Measurements from ENCODE around the gene SPACA1.

SPACA1 gene

DNA sequence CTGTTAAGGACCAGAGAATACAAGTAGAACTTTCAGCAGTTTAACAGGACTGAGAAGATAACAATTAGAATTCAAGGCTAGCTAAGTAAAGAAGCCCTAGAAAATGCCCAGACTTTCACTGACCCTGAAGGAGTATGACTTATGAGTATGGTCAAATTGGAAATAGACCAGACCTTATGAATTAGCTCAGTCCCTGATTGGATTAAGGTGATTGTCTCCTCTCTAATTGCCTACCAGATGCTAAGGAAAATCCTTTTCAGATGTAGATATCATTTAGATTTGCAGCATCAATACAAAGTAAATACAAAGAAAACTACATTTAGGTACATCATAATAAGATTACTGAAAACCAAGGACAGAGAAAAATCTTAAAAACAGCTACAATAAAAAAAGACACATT, 59.6 kb downstream of the SPACA1 start:
- DNase-seq: no peak

DNA sequence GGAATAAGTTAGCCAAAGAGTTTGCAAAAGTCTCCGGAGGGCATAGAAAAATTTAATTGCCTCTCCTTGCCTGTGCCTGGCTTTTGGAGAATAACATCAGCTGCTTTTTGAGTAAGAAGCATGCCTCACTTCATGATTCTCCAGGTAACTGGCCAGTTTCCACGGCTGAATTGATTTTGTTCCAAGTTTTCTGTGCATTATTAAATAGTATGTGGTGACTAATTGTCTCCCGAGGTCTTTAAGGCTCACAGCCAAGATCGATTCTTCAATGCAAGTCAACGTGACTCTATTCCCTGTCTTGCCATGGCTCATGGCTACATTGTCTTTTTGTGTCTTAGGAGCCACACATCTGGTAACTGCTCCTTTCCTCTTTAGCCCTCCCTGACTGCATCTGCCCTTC, 64.3 kb downstream of the SPACA1 start:
- no peak for DNase-seq

DNA sequence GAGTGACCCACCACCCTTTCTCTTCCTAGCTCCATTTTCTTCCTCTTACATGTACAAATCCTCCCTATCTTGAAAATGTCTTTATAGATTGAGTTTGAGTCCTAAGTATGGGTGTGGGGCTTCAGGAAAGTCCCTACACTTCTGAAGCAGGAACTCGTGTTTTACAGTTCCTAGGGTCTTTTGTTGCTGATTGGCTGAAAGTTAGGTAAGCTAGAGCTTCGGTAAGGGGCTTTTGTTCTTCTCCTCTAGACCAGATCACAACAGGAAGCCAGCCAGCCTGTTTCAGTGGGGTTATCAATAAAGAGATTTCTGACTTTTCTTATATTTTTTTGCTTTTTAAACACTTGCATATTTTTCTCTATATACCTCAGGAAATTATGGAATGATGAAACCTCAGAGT, 67.2 kb downstream of the SPACA1 start:
- no peak for DNase-seq

DNA sequence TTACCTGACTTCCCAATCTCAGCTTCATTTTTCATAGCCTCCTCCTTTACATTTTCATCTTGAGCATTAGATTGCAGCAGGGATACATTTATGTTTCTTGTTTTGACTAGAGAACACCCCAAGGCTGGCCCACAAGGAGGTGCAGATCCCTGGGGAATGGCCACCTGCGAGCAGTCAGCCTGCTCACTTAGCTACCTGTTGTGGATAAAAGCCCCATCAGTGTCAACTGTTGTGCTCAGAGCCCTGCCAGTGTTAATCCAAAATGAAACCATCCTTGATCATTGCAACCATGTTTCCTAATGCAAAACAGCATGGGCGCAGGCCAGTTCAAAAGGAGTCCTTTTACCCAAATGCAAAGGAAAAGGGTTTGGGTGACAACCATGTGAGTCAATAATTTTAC, 67.7 kb downstream of the SPACA1 start:
- DNase-seq: no peak

DNA sequence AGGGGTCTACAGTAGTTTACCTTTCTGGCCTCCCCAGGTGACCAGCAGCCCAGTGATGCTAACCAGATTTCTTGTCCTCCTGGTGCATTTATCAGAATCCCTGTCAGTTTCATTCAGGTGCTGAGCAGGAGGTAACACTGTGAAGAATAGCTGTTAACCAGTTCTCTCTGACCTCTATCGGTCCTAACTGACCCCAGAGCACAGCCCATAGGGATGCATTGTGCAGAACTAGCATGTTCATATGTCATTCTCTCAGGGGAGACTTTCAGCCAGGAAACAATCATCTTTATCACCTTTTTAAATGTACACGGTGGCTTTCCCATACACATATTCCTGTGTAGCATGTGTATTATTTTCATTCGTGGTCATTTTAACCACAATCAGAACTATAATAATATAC, 68.6 kb downstream of the SPACA1 start:
- no peak for DNase-seq

Measured in activated CD4-positive, alpha-beta T cell treated with anti-CD3 and anti-CD28 coated beads for 1 hour (primary cell).